CD4-positive, alpha-beta T cell (primary cell): ENCODE measurements around the gene ZNF280C. TPM values are rescaled to one million over a fixed set of nuclear protein-coding genes. Genes with fewer than 3 reads are reported as not detected.

ENCODE experiments used
- ATAC-seq: fragments of 200-7000 bp; cut with Tn5 transposase; one replicate; pipeline ENCODE4 v1.10.0; 2022; ENCODE audit warnings: mild to moderate bottlenecking; ENCODE audit not compliant: poor library complexity
- CTCF ChIA-PET: fragments of 350-600 bp; sonication (Branson Sonifier 250); formaldehyde crosslinking; loops from one replicate; lab custom pipeline; 2021; ENCODE audit warnings: antibody characterized with exemption, inconsistent platforms; lab: Charles Lee
- POLR2A ChIA-PET: fragments of 350-600 bp; sonication (Branson Sonifier 250); formaldehyde crosslinking; loops from one replicate; lab custom pipeline; 2021; ENCODE audit warnings: antibody characterized with exemption, inconsistent platforms; lab: Charles Lee
- DNase-seq, 14 experiments: peaks; one replicate each; pipeline ENCODE4 v3.0.0-alpha.2; 2013 to 2020; ENCODE audit warnings: mixed read lengths in 2 of 14
- H3K27ac ChIP-seq, 2 donors: one replicate each; pipeline versions ENCODE4 v1.5.1 to v1.7.0; 2013; ENCODE audit warnings: low read length in 2 of 2, low read depth in 1 of 2, mild to moderate bottlenecking in 1 of 2
- H3K27me3 ChIP-seq, 2 experiments: 1 replicate in 1 of 2; 2 replicates in 1 of 2; pipeline versions ENCODE4 v1.6.1 to v1.7.0; 2013; ENCODE audit warnings: low read length in 2 of 2, control low read depth in 1 of 2, mild to moderate bottlenecking in 1 of 2, moderate library complexity in 1 of 2; ENCODE audit not compliant: insufficient read depth in 2 of 2, control insufficient read depth in 1 of 2
- H3K36me3 ChIP-seq: one replicate; pipeline ENCODE4 v1.6.1; 2013; ENCODE audit warnings: low read length, control low read depth; ENCODE audit not compliant: insufficient read depth
- H3K4me1 ChIP-seq: one replicate; pipeline ENCODE4 v1.6.1; 2013; ENCODE audit warnings: low read length, control low read depth; ENCODE audit not compliant: insufficient read depth
- H3K4me3 ChIP-seq: one replicate; pipeline ENCODE4 v1.5.1; 2013; ENCODE audit warnings: mild to moderate bottlenecking, low read length, moderate library complexity
- H3K9me3 ChIP-seq, 2 experiments: 1 replicate in 1 of 2; 2 replicates in 1 of 2; pipeline versions ENCODE4 v1.6.1 to v1.7.0; 2013; ENCODE audit warnings: low read length in 2 of 2, mild to moderate bottlenecking in 2 of 2, control low read depth in 1 of 2, moderate library complexity in 1 of 2; ENCODE audit not compliant: control insufficient read depth in 1 of 2, insufficient read depth in 1 of 2
- H3K27ac Mint-ChIP-seq: one replicate; pipeline ENCODE4 v1.8.0; 2020; ENCODE audit warnings: mixed read lengths
- H3K27me3 Mint-ChIP-seq: one replicate; pipeline ENCODE4 v1.8.0; 2021; ENCODE audit warnings: mixed read lengths
- H3K36me3 Mint-ChIP-seq: one replicate; pipeline ENCODE4 v1.8.0; 2021; ENCODE audit warnings: low read depth, mixed read lengths
- H3K4me1 Mint-ChIP-seq: one replicate; pipeline ENCODE4 v1.8.0; 2021; ENCODE audit warnings: low read depth, mixed read lengths
- H3K4me3 Mint-ChIP-seq: one replicate; pipeline ENCODE4 v1.8.0; 2020; ENCODE audit warnings: mild to moderate bottlenecking, mixed read lengths
- H3K9me3 Mint-ChIP-seq: one replicate; pipeline ENCODE4 v1.8.0; 2020; ENCODE audit warnings: mixed read lengths
- CTCF ChIP-seq: fragments of 200-600 bp; IDR thresholded peaks from one replicate; pipeline ENCODE4 v1.8.0; 2022; ENCODE audit warnings: antibody characterized with exemption, mild to moderate bottlenecking
- intact Hi-C, 2 experiments: fragments of 100-400 bp; cut with DNase I in 1 of 2; cut with micrococcal nuclease in 1 of 2; formaldehyde crosslinking; loops; one replicate each; pipeline versions ENCODE4 v1.15.1 to v1.9.0; 2023 to 2025; cut with DNase I, micrococcal nuclease
- total RNA-seq, 174 experiments: library from RNA in 2 of 174; stranded (reverse) in 2 of 174; gene quantifications; one replicate each; pipeline ENCODE4 v1.2.3 and lab custom pipeline; 2021 to 2026

The ZNF280C gene
- total RNA-seq, 2 experiments from 2014 or later = 3.7 to 4.2 TPM

- no peaks in the 10 kb centered on the region for H3K27me3 Mint-ChIP-seq
- peak overlapping the region; percentile 90 for H3K4me3 Mint-ChIP-seq
These were observed 95.4 kb downstream of the ZNF280C start for GRCh38 chrX:130173190-130173895.

GRCh38 chrX:130172127-130172845, 96.4 kb downstream of the ZNF280C start:
- Mint-ChIP-seq H3K27ac (peak overlapping the region; percentile 91), H3K36me3 (peaks cover 20% of the 10 kb centered on the region), H3K4me3 (peak overlapping the region; percentile 90), H3K4me1 (peaks cover 49% of the 10 kb centered on the region), H3K27me3 (no peaks in the 10 kb centered on the region), H3K9me3 (no peaks in the 10 kb centered on the region)
- CTCF ChIA-PET = no interaction called here
- H3K4me1 ChIP-seq = peaks cover 43% of the 10 kb centered on the region
- intact Hi-C loops = loop anchor here (5.0 kb wide), 2 partner anchors 85 to 95 kb away; partner anchors contain the start of gene ZNF280C (in 1 of the 2)
- H3K36me3 ChIP-seq = no peaks in the 10 kb centered on the region
- peak overlapping the region; percentile 34 to 53 for H3K27ac ChIP-seq
- ATAC-seq (no peak), DNase-seq (no peak)
- TF ChIP-seq CTCF = no peak
- H3K9me3 ChIP-seq = no peaks in the 10 kb centered on the region
- H3K27me3 ChIP-seq = no peaks in the 10 kb centered on the region
- POLR2A ChIA-PET = interaction anchor here (0.9 to 2.0 kb wide), 4 partner anchors 8 to 396 kb away, joined by 4 to 5 read pairs (median 4); no protein-coding TSS in a partner anchor
- H3K4me3 ChIP-seq = peak overlapping the region; percentile 89

More at GRCh38 chrX:130173190-130173895, 95.4 kb downstream of the ZNF280C start:
- Histone ChIP-seq H3K27me3 (no peaks in the 10 kb centered on the region), H3K4me3 (peak overlapping the region; percentile 89), H3K36me3 (peaks cover 4% of the 10 kb centered on the region), H3K27ac (peak overlapping the region; percentile 52 to 53), H3K9me3 (no peaks in the 10 kb centered on the region), H3K4me1 (peaks cover 47% of the 10 kb centered on the region)
- peak; percentile 15 for ATAC-seq
- Mint-ChIP-seq H3K36me3 (peaks cover 29% of the 10 kb centered on the region), H3K27ac (peak overlapping the region; percentile 91), H3K9me3 (no peaks in the 10 kb centered on the region), H3K4me1 (peaks cover 59% of the 10 kb centered on the region)
- no peak for TF ChIP-seq CTCF
- ChIA-PET POLR2A (interaction anchor here (1.0 to 2.0 kb wide), 3 partner anchors 8 to 92 kb away, joined by 3 to 5 read pairs (median 4); no protein-coding TSS in a partner anchor), CTCF (no interaction called here)
- intact Hi-C loops = loop anchor here (5.0 kb wide), 2 partner anchors 86 to 94 kb away; partner anchors contain the start of gene ZNF280C (in 1 of the 2)
- peak in 4 of 14 experiments; percentile 25 to 62 (median 44) for DNase-seq

- DNase-seq (peak; percentile 8 to 79 (median 47)), ATAC-seq (peak; percentile 60)
- Histone ChIP-seq H3K27me3 (no peaks in the 10 kb centered on the region), H3K27ac (peak within 1 kb of the TSS; percentile 40 to 53), H3K36me3 (no peaks in the 10 kb centered on the region), H3K9me3 (no peaks in the 10 kb centered on the region), H3K4me3 (peak within 1 kb of the TSS; percentile 89), H3K4me1 (peaks cover 45% of the 10 kb centered on the region)
- CTCF ChIA-PET = interaction anchor here (1.3 kb wide), 1 partner anchor 51 kb away, joined by 3 read pairs; no protein-coding TSS in a partner anchor
- Mint-ChIP-seq H3K27me3 (no peaks in the 10 kb centered on the region), H3K4me1 (peaks cover 48% of the 10 kb centered on the region), H3K36me3 (peaks cover 19% of the 10 kb centered on the region), H3K27ac (peak within 1 kb of the TSS; percentile 91), H3K9me3 (no peaks in the 10 kb centered on the region), H3K4me3 (peak within 1 kb of the TSS; percentile 90)
- POLR2A ChIA-PET = interaction anchor here (0.9 to 2.0 kb wide), 4 partner anchors 8 to 395 kb away, joined by 4 to 5 read pairs (median 4); no protein-coding TSS in a partner anchor
- no peak for TF ChIP-seq CTCF
- intact Hi-C loops = loop anchor here (5.0 kb wide), 2 partner anchors 84 to 96 kb away; partner anchors contain the start of gene ZNF280C (in 1 of the 2)
These were observed 97.1 kb downstream of the ZNF280C start, which contains the start of gene RAB33A for GRCh38 chrX:130171446-130172126. Gene RAB33A, plus strand, starts transcription at chrX:130171962. Its CDS starts 101 bp downstream, at chrX:130172063.
